UCSD-AML1 (cell line): ENCODE measurements around the gene POLR3G.

ENCODE experiments used
- DNase-seq: peaks from one replicate; lab custom pipeline; 2025; ENCODE audit not compliant: unreplicated experiment; lab: John Stamatoyannopoulos, UW

The POLR3G gene, protein sequence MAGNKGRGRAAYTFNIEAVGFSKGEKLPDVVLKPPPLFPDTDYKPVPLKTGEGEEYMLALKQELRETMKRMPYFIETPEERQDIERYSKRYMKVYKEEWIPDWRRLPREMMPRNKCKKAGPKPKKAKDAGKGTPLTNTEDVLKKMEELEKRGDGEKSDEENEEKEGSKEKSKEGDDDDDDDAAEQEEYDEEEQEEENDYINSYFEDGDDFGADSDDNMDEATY

GRCh38 chr5:90474235-90475107 is at the start of gene POLR3G, which contains the start of gene MBLAC2:
Gene POLR3G (plus strand): TSS chr5:90474864. CDS start chr5:90485568, 10,704 bp downstream.
Gene MBLAC2 (minus strand): TSS chr5:90474771. CDS start chr5:90474292, 479 bp downstream.
- peak; percentile 92 for DNase-seq

- DNase-seq: peak; percentile 30
Measured at GRCh38 chr5:90434116-90434714, 40.4 kb upstream of the POLR3G start.

DNA sequence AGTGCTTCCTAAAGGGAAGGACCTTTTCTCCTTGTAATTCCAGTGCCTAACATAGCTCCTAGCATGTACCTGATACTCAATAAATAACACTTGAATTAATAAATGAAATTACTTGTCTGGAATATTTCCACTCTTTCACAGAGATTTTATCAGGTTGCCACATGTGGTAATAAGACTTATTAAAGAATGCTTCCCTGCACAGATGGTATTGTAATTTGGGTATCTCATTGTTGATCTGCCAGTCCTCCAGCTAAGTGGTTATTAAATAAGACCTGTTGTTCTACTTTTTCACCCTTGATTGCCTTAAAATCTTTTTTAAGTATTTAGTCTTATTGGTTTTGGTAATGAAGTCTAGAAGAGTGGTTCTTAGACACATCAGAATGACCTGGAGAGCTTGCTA is 37.0 kb upstream of the POLR3G start:
- DNase-seq: no peak

DNA sequence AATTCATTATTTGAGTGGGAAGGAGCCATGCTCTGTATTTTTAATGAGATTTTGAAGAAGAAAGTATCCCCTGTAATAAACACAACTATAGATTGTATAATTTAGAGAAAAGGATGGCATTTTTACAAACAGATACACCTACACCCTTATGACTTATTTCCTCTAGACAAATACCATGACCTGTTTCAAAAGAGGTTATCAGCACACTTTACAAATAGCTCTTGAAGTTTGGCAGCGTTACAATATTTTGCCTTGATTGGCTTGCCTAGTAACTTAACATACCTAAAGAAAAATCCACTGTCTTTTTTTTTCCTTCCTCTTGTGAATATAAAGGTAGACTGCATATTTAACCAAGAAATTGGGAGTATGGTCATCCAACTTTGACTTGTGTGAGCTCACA is 36.6 kb upstream of the POLR3G start:
- no peak for DNase-seq

- no peak for DNase-seq
Measured at GRCh38 chr5:90440644-90441043, 34.0 kb upstream of the POLR3G start.

DNA sequence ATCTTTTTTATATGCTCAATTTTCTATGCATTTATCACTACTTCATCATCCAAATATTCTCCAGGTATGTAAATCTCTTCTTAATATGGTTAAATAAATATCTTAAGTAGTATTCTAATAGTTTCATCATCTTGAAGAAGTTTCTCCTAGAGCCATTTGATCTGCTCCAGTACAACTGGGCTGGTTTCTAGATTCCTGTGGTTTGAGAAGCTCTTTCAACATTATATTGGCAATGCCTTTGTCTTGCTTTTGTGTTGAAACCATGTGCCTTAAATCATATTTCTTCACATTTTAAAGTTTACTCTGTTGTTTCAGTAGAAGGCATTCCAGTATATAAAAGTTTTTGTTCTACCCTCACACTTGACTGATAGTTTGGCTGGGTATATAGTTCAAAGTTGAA is 27.7 kb upstream of the POLR3G start:
- DNase-seq: no peak

- DNase-seq: no peak
Measured at GRCh38 chr5:90461288-90461687, 13.4 kb upstream of the POLR3G start.

DNA sequence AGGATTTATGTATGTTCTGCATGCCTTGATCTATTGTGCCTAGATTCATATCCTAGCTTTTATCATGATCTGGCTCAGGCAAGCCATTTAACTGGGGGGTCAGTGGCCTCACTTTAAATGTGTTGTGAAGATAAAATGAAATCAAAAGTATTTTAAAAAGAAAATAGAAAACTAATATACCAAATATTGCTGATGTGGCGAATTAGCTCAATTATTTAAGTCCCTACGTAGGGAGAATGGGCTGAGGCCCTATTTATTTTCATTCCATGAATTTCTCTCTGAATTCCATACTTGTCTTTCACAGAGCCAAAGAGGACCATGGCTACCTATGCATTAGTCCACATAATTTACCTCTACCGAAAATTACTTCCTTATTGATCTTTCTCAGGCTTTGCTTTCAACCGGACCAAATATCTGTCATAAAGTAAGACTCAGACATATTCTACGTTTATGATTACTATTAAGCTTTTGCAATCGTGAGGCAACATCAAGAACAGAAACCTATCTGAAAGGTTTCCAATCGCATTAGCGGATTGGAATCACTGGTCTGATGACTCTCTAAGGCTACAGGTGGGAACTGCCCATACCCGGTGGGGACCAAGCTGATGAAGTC is 1.8 kb upstream of the POLR3G start:
- no peak for DNase-seq

DNA sequence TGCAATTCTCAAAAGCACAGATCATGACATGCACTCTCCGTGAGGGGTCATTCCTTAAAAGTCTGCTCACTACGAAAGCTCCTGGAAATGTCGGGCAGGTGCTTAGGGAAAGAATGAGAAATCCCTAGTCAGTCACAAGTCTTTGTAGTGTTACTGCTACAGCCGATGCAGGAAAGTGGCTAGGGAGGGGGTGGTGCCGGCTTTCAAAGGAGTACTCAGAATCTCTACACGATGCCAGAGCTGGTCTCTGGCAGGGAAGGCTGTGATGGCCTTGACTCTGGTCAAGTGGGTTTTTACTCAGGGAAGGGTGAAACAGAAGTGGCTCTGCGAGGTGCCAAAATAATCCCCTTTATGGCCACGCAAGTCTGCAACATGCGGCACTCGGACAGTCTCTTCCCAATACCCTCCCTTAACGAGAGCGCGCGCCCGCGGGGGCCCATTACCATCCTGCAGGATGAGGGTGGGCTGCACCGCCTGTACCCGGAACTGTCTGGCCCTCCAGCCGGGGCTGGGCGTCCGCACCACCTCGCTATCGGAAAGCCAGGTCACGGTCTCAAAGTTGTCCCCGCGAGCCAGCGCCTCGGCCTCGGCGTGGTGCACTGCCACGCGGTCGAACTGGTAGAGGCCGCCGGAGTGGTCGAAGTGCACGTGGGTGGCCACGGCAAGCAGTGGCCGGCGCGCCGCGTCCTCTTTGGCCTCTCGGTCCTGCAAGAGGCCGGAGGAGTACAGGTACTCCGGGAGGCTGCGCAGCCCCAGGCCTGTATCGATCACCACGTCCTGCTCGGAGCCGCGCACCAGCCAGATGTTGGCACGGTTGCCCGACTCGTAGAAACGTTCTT is 1.0 kb upstream of the POLR3G start:
- peak; percentile 69 for DNase-seq

DNA sequence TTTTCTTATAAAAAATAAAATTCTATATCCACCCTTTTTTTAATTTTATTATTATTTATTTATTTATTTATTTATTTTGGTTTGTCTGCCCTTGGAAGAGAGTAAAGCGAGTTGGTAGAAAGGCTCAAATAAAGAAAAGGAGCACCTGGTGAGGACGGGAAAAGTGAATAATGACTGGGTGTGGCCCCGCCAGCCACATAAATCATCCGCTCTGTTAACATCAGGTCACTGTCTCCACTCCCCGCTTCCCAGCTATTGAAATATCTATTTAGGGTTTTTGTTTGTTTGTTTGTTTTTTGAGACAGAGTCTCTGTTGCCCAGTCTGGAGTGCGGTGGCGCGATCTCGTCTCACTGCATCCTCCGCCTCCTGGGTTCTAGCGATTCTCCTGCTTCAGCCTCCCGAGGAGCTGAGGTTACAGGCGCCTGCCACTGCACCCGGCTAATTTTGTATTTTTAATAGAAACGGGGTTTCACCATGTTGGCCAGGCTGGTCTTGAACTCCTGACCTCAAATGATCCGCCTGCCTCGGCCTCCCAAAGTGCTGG is 844 bp downstream of the POLR3G start:
- no peak for DNase-seq

GRCh38 chr5:90476391-90476790 is 1.7 kb downstream of the POLR3G start:
- no peak for DNase-seq

DNA sequence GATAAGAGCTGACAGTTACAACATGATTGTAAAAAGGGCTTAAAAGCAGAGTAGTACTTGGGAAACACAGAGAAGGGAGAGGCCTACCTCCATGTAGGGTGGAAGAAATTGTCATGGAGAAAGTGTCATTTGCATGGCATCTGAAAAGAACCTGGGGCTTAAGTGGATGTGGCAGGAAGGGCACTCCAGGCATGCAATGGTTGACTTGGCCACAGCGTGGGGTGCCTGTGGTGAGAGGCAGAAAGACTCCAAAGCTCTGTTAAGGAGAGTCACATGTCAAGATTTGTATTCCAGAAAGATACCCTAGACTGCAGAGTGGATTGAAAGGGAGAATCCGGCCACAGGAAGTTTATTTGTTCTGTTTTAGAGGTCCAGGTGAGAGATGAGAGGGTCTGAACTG is 2.4 kb downstream of the POLR3G start:
- DNase-seq: peak; percentile 10

- no peak for DNase-seq
Measured at GRCh38 chr5:90477621-90478215, 3.1 kb downstream of the POLR3G start.

DNA sequence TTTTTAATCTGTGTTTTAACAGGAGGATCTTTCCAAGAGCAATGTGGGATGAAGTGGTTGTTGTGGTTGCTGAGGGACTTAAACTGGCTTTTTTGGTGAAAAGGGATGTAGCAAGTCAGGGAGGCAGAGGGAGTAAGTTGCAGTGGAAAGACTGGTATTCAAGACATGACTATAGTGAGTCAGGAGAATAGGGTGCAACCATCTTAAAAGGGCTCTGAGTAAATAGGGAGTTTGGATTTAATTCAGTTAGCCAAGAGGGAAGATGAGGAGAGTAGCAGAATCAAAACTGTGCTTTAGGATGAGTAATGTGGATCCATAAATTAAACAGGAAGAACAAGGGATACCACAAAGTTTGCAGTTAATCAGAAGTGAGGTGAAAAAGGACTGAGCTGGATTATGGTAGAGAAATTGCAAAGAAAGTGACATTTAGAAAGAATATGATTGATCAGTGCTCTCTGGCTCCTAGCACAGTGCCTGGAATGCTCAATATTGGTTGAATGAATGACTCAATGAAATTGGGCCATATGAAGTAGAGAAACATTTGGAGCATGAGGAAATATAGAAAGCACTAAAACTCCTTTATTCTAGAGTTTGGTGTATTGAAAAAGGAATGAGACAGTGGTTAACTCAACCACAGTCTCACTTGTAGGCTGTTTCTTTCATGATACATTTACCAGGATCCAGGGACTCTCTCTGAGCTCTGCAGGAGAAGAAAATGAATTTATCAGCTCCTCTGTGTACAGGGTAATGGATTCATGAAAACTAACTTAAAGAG is 5.1 kb downstream of the POLR3G start:
- DNase-seq: no peak

DNA sequence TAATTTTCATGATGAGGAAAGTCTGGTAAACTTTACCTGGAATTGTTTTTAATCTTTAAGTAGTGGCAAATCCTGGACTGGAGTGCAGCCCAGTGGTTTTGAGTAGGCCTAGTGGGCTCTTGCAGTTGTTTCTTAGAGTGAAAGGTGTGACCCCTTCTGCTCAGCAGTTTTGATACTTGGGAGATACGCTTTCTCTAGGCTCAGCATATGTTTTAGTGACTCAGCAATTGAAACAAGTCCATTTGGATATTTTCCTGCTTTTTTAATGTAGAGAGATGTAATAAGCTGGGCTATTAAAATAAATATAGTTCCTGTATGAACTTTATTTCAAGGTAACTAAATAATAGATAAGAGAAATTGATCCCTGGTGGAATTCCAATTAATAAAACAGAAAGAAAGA is 6.0 kb downstream of the POLR3G start:
- DNase-seq: no peak

- no peak for DNase-seq
Measured at GRCh38 chr5:90483206-90483605, 8.5 kb downstream of the POLR3G start.

DNA sequence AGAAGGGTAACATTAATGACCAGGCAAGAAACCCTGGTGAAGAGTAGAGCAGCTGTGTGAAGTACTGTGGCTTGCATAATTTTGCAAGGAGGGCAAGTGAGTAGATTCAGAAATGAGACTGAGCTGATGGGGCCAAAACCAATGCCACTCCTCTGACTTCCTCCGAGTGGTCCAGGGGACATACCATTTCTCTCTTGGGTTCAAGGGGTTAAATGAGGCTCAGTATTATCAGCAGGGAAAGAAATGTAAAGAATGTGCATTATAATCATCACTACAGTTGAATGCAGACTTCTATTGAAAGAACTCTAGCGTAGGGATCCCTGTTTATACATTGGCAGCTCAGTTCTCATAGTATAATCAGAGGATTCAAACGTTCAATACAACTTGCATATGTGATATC is 9.9 kb downstream of the POLR3G start:
- DNase-seq: no peak

DNA sequence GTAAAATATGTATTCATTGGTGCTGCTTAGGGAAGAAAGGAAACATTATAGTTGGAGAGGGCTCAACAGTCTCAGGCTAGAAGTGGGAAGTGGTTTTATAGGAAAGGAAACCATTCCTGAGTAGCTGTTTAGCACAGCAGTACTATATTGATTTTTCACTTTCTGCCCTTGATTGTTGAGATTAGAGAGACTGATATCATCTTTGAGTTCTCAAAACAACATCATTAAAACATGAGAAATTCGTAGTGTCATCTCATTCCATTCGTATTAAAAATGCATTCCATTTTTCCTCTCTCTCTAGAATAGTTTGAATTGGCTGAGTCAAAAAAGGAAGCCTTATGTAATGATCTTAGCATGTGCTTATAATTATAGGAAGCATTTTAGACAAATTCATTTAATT is 14.1 kb downstream of the POLR3G start:
- DNase-seq: no peak

- DNase-seq: no peak
Measured at GRCh38 chr5:90494043-90494442, 19.4 kb downstream of the POLR3G start.
